Measurements from ENCODE around the gene S100B. TPM values are rescaled to one million over a fixed set of nuclear protein-coding genes. Genes with fewer than 3 reads are reported as not detected.

S100B gene
- total and polyA plus RNA-seq, 2 of the 13 experiments (the other 11 are each of a cell fraction or from before 2014, with no cell fraction given), result not detected

GRCh38 chr21:46626975-46627501 lies 22.2 kb upstream of the S100B start (continued):
- TF ChIP-seq NR0B2 (CRISPR knock-in tag; IDR thresholded peaks at IDR 0.05), result no peak
- no peak for TF ChIP-seq THAP9 (CRISPR knock-in tag; IDR thresholded peaks at IDR 0.05; ENCODE audit: borderline replicate concordance)
- TF ChIP-seq PREB (CRISPR knock-in tag; IDR thresholded peaks at IDR 0.05), result no peak
- peak; percentile 60 for TF ChIP-seq CEBPG (CRISPR knock-in tag; IDR thresholded peaks at IDR 0.05)
- TF ChIP-seq ZNF646 (CRISPR knock-in tag; IDR thresholded peaks at IDR 0.05), result no peak
- no peak for TF ChIP-seq ATRX (CRISPR knock-in tag; IDR thresholded peaks at IDR 0.05; ENCODE audit: borderline replicate concordance)
- no peak for TF ChIP-seq MYNN (CRISPR knock-in tag; IDR thresholded peaks at IDR 0.05; ENCODE audit: low read depth)
- TF ChIP-seq SNAI1 (CRISPR knock-in tag; IDR thresholded peaks at IDR 0.05; ENCODE audit: borderline replicate concordance), result no peak
- no peak for TF ChIP-seq ONECUT2 (CRISPR knock-in tag; IDR thresholded peaks at IDR 0.05)
- no peak for TF ChIP-seq TFDP2 (CRISPR knock-in tag; IDR thresholded peaks at IDR 0.05)
- TF ChIP-seq ZBTB44 (CRISPR knock-in tag; IDR thresholded peaks at IDR 0.05), result no peak
- no peak for TF ChIP-seq ZNF605 (CRISPR knock-in tag; IDR thresholded peaks at IDR 0.05)
- TF ChIP-seq SAP130 (CRISPR knock-in tag; IDR thresholded peaks at IDR 0.05; ENCODE audit: low read depth), result peak; percentile 29; the same call in 1 of the 2 replicates
- TF ChIP-seq ATAD3A (CRISPR knock-in tag; IDR thresholded peaks at IDR 0.05), result no peak
- no peak for TF ChIP-seq ZNF570 (CRISPR knock-in tag; IDR thresholded peaks at IDR 0.05; ENCODE audit: borderline replicate concordance)

Data from HepG2 (cell line).